HepG2 (cell line): Measurements from ENCODE around the gene OPRL1. TPM values are rescaled to one million over a fixed set of nuclear protein-coding genes. Genes with fewer than 3 reads are reported as not detected.

ENCODE experiments used
- EEA1 ChIP-seq: sonication (generic); formaldehyde crosslinking; IDR thresholded peaks from 2 replicates; pipeline ENCODE4 v1.5.1; 2020; ENCODE audit warnings: mild to moderate bottlenecking, missing genetic modification reagents, borderline replicate concordance
- FLYWCH1 ChIP-seq: sonication (generic); formaldehyde crosslinking; IDR thresholded peaks from 2 replicates; pipeline ENCODE4 v1.8.1; 2023; ENCODE audit warnings: mild to moderate bottlenecking, missing genetic modification reagents
- GLI4 ChIP-seq: sonication (generic); formaldehyde crosslinking; IDR thresholded peaks from 2 replicates; pipeline ENCODE4 v1.5.1; 2020; ENCODE audit warnings: missing genetic modification reagents, mild to moderate bottlenecking, moderate library complexity, borderline replicate concordance
- GTF2F1 ChIP-seq: fragments of 150-350 bp; IDR thresholded peaks from 2 replicates; pipeline ENCODE4 v1.6.1; 2014; ENCODE audit warnings: low read length
- JUN ChIP-seq: sonication (generic); formaldehyde crosslinking; IDR thresholded peaks from 2 replicates; pipeline ENCODE4 v1.4.0; 2020; ENCODE audit warnings: mild to moderate bottlenecking, missing genetic modification reagents
- PAX8 ChIP-seq: sonication (generic); formaldehyde crosslinking; IDR thresholded peaks from 2 replicates; pipeline ENCODE4 v1.8.0; 2022; ENCODE audit warnings: mild to moderate bottlenecking, missing genetic modification reagents, borderline replicate concordance
- SAP130 ChIP-seq: IDR thresholded peaks from 2 replicates; pipeline ENCODE4 v1.6.1; 2016; ENCODE audit warnings: low read depth
- SP4 ChIP-seq: sonication (generic); formaldehyde crosslinking; IDR thresholded peaks from 2 replicates; pipeline ENCODE4 v1.8.1; 2023; ENCODE audit warnings: mild to moderate bottlenecking, missing genetic modification reagents
- TBX3 ChIP-seq: fragments of 450-650 bp; IDR thresholded peaks from 2 replicates; pipeline ENCODE4 v1.6.1; 2017; ENCODE audit warnings: antibody characterized with exemption, mild to moderate bottlenecking, inconsistent platforms, borderline replicate concordance
- TCF7 ChIP-seq: sonication (generic); IDR thresholded peaks from 2 replicates; pipeline ENCODE4 v1.6.1; 2016; ENCODE audit warnings: antibody characterized with exemption, low read depth
- TMF1 ChIP-seq: sonication (generic); formaldehyde crosslinking; IDR thresholded peaks from 2 replicates; pipeline ENCODE4 v1.8.1; 2022; ENCODE audit warnings: low read depth, missing genetic modification reagents
- ZBTB7A ChIP-seq: sonication (generic); formaldehyde crosslinking; IDR thresholded peaks from 2 replicates; pipeline ENCODE4 v1.8.0; 2022; ENCODE audit warnings: mild to moderate bottlenecking, missing genetic modification reagents
- ZFP62 ChIP-seq: sonication (generic); formaldehyde crosslinking; IDR thresholded peaks from 2 replicates; pipeline ENCODE4 v1.4.0; 2020; ENCODE audit warnings: missing genetic modification reagents
- ZMYM4 ChIP-seq: sonication (generic); formaldehyde crosslinking; IDR thresholded peaks from 2 replicates; pipeline ENCODE4 v1.8.1; 2023; ENCODE audit warnings: mild to moderate bottlenecking, missing genetic modification reagents
- ZNF430 ChIP-seq: sonication (generic); formaldehyde crosslinking; IDR thresholded peaks from 2 replicates; pipeline ENCODE4 v1.9.0; 2021; ENCODE audit warnings: mild to moderate bottlenecking, missing genetic modification reagents
- ZNF564 ChIP-seq: sonication (generic); formaldehyde crosslinking; IDR thresholded peaks from 2 replicates; pipeline ENCODE4 v1.8.1; 2023; ENCODE audit warnings: mild to moderate bottlenecking, missing genetic modification reagents
- ZNF572 ChIP-seq: sonication (generic); formaldehyde crosslinking; IDR thresholded peaks from 2 replicates; pipeline ENCODE4 v1.5.1; 2020; ENCODE audit warnings: mild to moderate bottlenecking, missing genetic modification reagents
- ZNF713 ChIP-seq: sonication (generic); formaldehyde crosslinking; IDR thresholded peaks from 2 replicates; pipeline ENCODE4 v1.4.0; 2020; ENCODE audit warnings: mild to moderate bottlenecking, missing genetic modification reagents
- ZNF773 ChIP-seq: sonication (generic); formaldehyde crosslinking; IDR thresholded peaks from 2 replicates; pipeline ENCODE4 v1.4.0; 2020; ENCODE audit warnings: missing genetic modification reagents, borderline replicate concordance
- polyA plus RNA-seq, 8 experiments: library from polyadenylated mRNA; depleted of rRNA in 3 of 8; stranded (reverse) in 7 of 8; unstranded in 1 of 8; fragments of >200 nt; fragmentation: Illumina TruSeq in 4 of 8; extraction: Trizol in 4 of 8; gene quantifications; 2 replicates each; pipeline versions ENCODE4 v1.2.1 to v1.2.3, GENCODE V29; 2011 to 2016; ENCODE audit warnings: low read depth in 4 of 8, missing spikeins in 1 of 8, mixed read lengths in 1 of 8; ENCODE audit not compliant: insufficient read depth in 1 of 8
- total RNA-seq, 5 experiments: library from RNA; depleted of rRNA; stranded (reverse); fragments of >200 nt; fragmentation: Illumina TruSeq; extraction: Trizol; gene quantifications; 2 replicates each; pipeline ENCODE4 v1.2.3, GENCODE V29; 2016; ENCODE audit warnings: low read depth in 1 of 5
- TF ChIP-seq, protein P1 (sequence below): sonication (generic); formaldehyde crosslinking; IDR thresholded peaks from 2 replicates; pipeline ENCODE4 v1.4.0; 2020; ENCODE audit warnings: missing genetic modification reagents, mild to moderate bottlenecking, borderline replicate concordance
- TF ChIP-seq, protein P2 (sequence below): sonication (generic); formaldehyde crosslinking; IDR thresholded peaks from 2 replicates; pipeline ENCODE4 v1.5.0; 2020; ENCODE audit warnings: missing genetic modification reagents
- TF ChIP-seq, protein P3 (sequence below): sonication (generic); formaldehyde crosslinking; IDR thresholded peaks from 2 replicates; pipeline ENCODE4 v1.8.0; 2022; ENCODE audit warnings: mild to moderate bottlenecking, missing genetic modification reagents, moderate library complexity
- TF ChIP-seq, protein P4 (sequence below): sonication (generic); formaldehyde crosslinking; IDR thresholded peaks from 2 replicates; pipeline ENCODE4 v1.4.0; 2020; ENCODE audit warnings: missing genetic modification reagents, borderline replicate concordance
- TF ChIP-seq, protein P5 (sequence below): sonication (generic); formaldehyde crosslinking; IDR thresholded peaks from 2 replicates; pipeline ENCODE4 v1.4.0; 2020; ENCODE audit warnings: mild to moderate bottlenecking, missing genetic modification reagents

OPRL1 gene
- total and polyA plus RNA-seq, 2 of the 13 experiments (the other 11 are each of a cell fraction or from before 2014, with no cell fraction given): 0.35 to 0.71 TPM

DNA sequence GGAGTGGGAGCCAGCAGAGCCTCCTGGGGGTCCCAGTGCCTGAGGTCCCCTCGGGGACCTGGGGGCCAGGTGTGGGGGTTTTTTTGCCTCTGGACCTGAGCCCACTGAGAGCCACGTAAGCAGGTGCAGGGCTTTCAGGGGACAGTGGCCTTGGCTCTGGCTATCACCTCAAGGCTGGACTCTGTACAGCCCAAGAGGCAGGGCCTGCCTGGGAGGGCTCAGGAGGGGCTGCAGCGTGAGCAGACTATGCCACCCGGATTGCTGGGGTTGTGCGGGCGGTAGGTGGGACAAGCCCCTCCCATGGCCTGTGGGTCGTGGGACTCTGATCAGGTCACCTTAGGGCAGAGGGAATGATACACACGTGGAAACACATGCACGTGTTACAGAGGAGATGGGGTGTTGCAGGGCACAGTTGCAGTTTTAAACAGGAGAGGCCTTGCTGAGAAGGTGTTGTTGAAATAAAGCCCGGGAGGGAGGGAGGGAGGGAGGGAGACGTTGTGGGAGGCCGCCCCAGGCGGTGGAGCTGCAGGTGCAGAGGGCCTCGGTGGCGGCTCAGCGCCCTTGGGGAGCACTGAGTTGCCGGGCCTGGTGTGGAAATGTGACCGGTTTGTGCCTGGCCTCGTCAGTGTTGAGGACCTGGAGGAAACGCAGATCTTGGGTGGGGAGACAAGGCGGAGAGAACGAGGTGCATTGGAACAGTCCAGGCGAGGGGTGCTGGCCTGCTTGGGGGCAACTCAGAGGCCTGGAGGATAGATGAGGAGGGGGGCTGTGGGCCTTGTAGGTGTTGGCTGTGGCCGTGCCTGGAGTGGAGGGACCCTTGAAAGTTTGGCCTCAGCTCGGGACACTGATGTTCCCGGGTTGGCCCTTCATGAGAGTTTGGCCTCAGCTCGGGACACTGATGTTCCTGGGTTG, 14.6 kb upstream of the OPRL1 start (continued):
- TF ChIP-seq, protein P1, sequence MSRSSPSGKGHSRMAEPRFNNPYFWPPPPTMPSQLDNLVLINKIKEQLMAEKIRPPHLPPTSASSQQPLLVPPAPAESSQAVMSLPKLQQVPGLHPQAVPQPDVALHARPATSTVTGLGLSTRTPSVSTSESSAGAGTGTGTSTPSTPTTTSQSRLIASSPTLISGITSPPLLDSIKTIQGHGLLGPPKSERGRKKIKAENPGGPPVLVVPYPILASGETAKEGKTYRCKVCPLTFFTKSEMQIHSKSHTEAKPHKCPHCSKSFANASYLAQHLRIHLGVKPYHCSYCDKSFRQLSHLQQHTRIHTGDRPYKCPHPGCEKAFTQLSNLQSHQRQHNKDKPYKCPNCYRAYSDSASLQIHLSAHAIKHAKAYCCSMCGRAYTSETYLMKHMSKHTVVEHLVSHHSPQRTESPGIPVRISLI (CRISPR knock-in tag): 0 out of 2 replicates have a peak, but pooled peaks have one; percentile 38
- TF ChIP-seq ZBTB7A (CRISPR knock-in tag): peak; percentile 98
- no peak for TF ChIP-seq FLYWCH1 (CRISPR knock-in tag)
- no peak for TF ChIP-seq ZNF773 (CRISPR knock-in tag)
- 0 out of 2 replicates have a peak, but pooled peaks have one; percentile 21 for TF ChIP-seq ZMYM4
- no peak for TF ChIP-seq ZNF713 (CRISPR knock-in tag)
- TF ChIP-seq, protein P2, sequence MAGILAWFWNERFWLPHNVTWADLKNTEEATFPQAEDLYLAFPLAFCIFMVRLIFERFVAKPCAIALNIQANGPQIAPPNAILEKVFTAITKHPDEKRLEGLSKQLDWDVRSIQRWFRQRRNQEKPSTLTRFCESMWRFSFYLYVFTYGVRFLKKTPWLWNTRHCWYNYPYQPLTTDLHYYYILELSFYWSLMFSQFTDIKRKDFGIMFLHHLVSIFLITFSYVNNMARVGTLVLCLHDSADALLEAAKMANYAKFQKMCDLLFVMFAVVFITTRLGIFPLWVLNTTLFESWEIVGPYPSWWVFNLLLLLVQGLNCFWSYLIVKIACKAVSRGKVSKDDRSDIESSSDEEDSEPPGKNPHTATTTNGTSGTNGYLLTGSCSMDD (CRISPR knock-in tag): no peak
- peak; percentile 93 for TF ChIP-seq ZNF430 (CRISPR knock-in tag)
- peak; percentile 78 for TF ChIP-seq SAP130
- TF ChIP-seq, protein P3, sequence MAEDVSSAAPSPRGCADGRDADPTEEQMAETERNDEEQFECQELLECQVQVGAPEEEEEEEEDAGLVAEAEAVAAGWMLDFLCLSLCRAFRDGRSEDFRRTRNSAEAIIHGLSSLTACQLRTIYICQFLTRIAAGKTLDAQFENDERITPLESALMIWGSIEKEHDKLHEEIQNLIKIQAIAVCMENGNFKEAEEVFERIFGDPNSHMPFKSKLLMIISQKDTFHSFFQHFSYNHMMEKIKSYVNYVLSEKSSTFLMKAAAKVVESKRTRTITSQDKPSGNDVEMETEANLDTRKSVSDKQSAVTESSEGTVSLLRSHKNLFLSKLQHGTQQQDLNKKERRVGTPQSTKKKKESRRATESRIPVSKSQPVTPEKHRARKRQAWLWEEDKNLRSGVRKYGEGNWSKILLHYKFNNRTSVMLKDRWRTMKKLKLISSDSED (CRISPR knock-in tag): no peak; the same call in 1 of the 2 replicates
- TF ChIP-seq, protein P4, sequence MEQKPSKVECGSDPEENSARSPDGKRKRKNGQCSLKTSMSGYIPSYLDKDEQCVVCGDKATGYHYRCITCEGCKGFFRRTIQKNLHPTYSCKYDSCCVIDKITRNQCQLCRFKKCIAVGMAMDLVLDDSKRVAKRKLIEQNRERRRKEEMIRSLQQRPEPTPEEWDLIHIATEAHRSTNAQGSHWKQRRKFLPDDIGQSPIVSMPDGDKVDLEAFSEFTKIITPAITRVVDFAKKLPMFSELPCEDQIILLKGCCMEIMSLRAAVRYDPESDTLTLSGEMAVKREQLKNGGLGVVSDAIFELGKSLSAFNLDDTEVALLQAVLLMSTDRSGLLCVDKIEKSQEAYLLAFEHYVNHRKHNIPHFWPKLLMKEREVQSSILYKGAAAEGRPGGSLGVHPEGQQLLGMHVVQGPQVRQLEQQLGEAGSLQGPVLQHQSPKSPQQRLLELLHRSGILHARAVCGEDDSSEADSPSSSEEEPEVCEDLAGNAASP: peak; percentile 96
- peak; percentile 63; the same call in 1 of the 2 replicates for TF ChIP-seq JUN (CRISPR knock-in tag)
- TF ChIP-seq TCF7: no peak
- 0 out of 2 replicates have a peak, but pooled peaks have one; percentile 40 for TF ChIP-seq GTF2F1
- no peak for TF ChIP-seq TBX3
- TF ChIP-seq, protein P5, sequence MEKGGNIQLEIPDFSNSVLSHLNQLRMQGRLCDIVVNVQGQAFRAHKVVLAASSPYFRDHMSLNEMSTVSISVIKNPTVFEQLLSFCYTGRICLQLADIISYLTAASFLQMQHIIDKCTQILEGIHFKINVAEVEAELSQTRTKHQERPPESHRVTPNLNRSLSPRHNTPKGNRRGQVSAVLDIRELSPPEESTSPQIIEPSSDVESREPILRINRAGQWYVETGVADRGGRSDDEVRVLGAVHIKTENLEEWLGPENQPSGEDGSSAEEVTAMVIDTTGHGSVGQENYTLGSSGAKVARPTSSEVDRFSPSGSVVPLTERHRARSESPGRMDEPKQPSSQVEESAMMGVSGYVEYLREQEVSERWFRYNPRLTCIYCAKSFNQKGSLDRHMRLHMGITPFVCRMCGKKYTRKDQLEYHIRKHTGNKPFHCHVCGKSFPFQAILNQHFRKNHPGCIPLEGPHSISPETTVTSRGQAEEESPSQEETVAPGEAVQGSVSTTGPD (CRISPR knock-in tag): 0 out of 2 replicates have a peak, but pooled peaks have one; percentile 42
- peak; percentile 42 for TF ChIP-seq SP4
- TF ChIP-seq PAX8 (CRISPR knock-in tag): peak; percentile 91; the same call in 1 of the 2 replicates
- 0 out of 2 replicates have a peak, but pooled peaks have one; percentile 69 for TF ChIP-seq GLI4 (CRISPR knock-in tag)
- peak; percentile 58; the same call in 1 of the 2 replicates for TF ChIP-seq TMF1 (CRISPR knock-in tag)
- no peak for TF ChIP-seq ZFP62 (CRISPR knock-in tag)
- no peak for TF ChIP-seq ZNF564
- TF ChIP-seq EEA1 (CRISPR knock-in tag): peak; percentile 87
- TF ChIP-seq ZNF572: peak; percentile 71; the same call in 1 of the 2 replicates
